Trophoblast cell (in vitro differentiated cells and primary cell): Measurements from ENCODE around the gene RBFOX2.
A peak's percentile ranks its signal among the peaks of the same experiment; 100 is the strongest.

Experiments
- DNase-seq, 2 donors: peaks; one replicate each; pipeline ENCODE4 v3.0.0-alpha.2; 2016
- H2AFZ ChIP-seq: 2 replicates; pipeline ENCODE4 v1.6.1; 2013; ENCODE audit warnings: low read length, moderate library complexity, mild to moderate bottlenecking; ENCODE audit not compliant: insufficient read depth, poor library complexity
- H2AK5ac ChIP-seq: 2 replicates; pipeline ENCODE4 v1.6.1; 2013; ENCODE audit warnings: mild to moderate bottlenecking, low read length
- H2BK120ac ChIP-seq: 2 replicates; pipeline ENCODE4 v1.6.1; 2013; ENCODE audit warnings: low read length, mild to moderate bottlenecking, moderate library complexity; ENCODE audit not compliant: insufficient read depth, poor library complexity
- H2BK12ac ChIP-seq: 2 replicates; pipeline ENCODE4 v1.6.1; 2013; ENCODE audit warnings: mild to moderate bottlenecking, low read length, moderate library complexity
- H2BK5ac ChIP-seq: 2 replicates; pipeline ENCODE4 v1.6.1; 2013; ENCODE audit warnings: low read length, low read depth, moderate library complexity, mild to moderate bottlenecking; ENCODE audit not compliant: poor library complexity
- H3K14ac ChIP-seq: 2 replicates; pipeline ENCODE4 v1.6.1; 2013; ENCODE audit warnings: mild to moderate bottlenecking, low read length
- H3K18ac ChIP-seq: 2 replicates; pipeline ENCODE4 v1.6.1; 2013; ENCODE audit warnings: mild to moderate bottlenecking, low read length
- H3K23ac ChIP-seq: 2 replicates; pipeline ENCODE4 v1.6.1; 2013; ENCODE audit warnings: low read length
- H3K27ac ChIP-seq: 2 replicates; pipeline ENCODE4 v1.5.1; 2013; ENCODE audit warnings: low read depth, mild to moderate bottlenecking, inconsistent platforms, low read length, moderate library complexity
- H3K27me3 ChIP-seq: 2 replicates; pipeline ENCODE4 v1.6.1; 2013; ENCODE audit warnings: inconsistent platforms, mild to moderate bottlenecking, low read length, moderate library complexity; ENCODE audit not compliant: insufficient read depth
- H3K36me3 ChIP-seq, 2 experiments: 1 replicate in 1 of 2; 2 replicates in 1 of 2; pipeline ENCODE4 v1.6.1; 2013; ENCODE audit warnings: low read length in 2 of 2, mild to moderate bottlenecking in 2 of 2, moderate library complexity in 1 of 2; ENCODE audit not compliant: insufficient read depth in 2 of 2, control insufficient read depth in 1 of 2
- H3K4ac ChIP-seq: 2 replicates; pipeline ENCODE4 v1.6.1; 2013; ENCODE audit warnings: low read depth, mild to moderate bottlenecking, low read length, moderate library complexity
- H3K4me1 ChIP-seq, 2 experiments: 1 replicate in 1 of 2; 2 replicates in 1 of 2; pipeline ENCODE4 v1.6.1; 2013; ENCODE audit warnings: low read length in 2 of 2, mild to moderate bottlenecking in 2 of 2, moderate library complexity in 1 of 2; ENCODE audit not compliant: insufficient read depth in 2 of 2, control insufficient read depth in 1 of 2
- H3K4me2 ChIP-seq: 2 replicates; pipeline ENCODE4 v1.6.1; 2013; ENCODE audit warnings: inconsistent platforms, mild to moderate bottlenecking, low read length, moderate library complexity
- H3K4me3 ChIP-seq: 2 replicates; pipeline ENCODE4 v1.5.1; 2013; ENCODE audit warnings: mild to moderate bottlenecking, low read depth, low read length, inconsistent platforms
- H3K79me1 ChIP-seq: one replicate; pipeline ENCODE4 v1.6.1; 2013; ENCODE audit warnings: low read length
- H3K79me2 ChIP-seq: 2 replicates; pipeline ENCODE4 v1.6.1; 2013; ENCODE audit warnings: low read length, mild to moderate bottlenecking; ENCODE audit not compliant: control insufficient read depth, insufficient read depth, poor library complexity
- H3K9ac ChIP-seq: 2 replicates; pipeline ENCODE4 v1.6.1; 2013; ENCODE audit warnings: mild to moderate bottlenecking, low read length
- H3K9me3 ChIP-seq: 2 replicates; pipeline ENCODE4 v1.6.1; 2013; ENCODE audit warnings: low read depth, mild to moderate bottlenecking, control low read depth, inconsistent platforms, low read length; ENCODE audit not compliant: insufficient read depth
- H4K12ac ChIP-seq: 2 replicates; pipeline ENCODE4 v1.6.1; 2013; ENCODE audit warnings: low read depth, mild to moderate bottlenecking, low read length, moderate library complexity
- H4K8ac ChIP-seq: 2 replicates; pipeline ENCODE4 v1.6.1; 2013; ENCODE audit warnings: low read depth, mild to moderate bottlenecking, low read length, moderate library complexity
- H4K91ac ChIP-seq: one replicate; pipeline ENCODE4 v1.6.1; 2013; ENCODE audit warnings: low read depth, mild to moderate bottlenecking, low read length, moderate library complexity
- WGBS: extraction: QIAGEN DNeasy Blood & Tissue Kit; methylation state at CpG from one replicate; pipeline ENCODE4 v1.1.7; 2013; ENCODE audit warnings: missing lambda C conversion rate; ENCODE audit not compliant: insufficient read length, insufficient coverage; ENCODE audit errors: extremely low coverage; 5-methylcytosine and 5-hydroxymethylcytosine counted together

The RBFOX2 gene

GRCh38 chr22:35917651-35918050 lies 111.0 kb downstream of the RBFOX2 start:
- Histone ChIP-seq H3K4me1 (peaks cover 7 to 13% of the 10 kb centered on the region in 2 experiments), H3K23ac (no peak overlapping the region), H3K9ac (no peak overlapping the region), H3K27me3 (no peaks in the 10 kb centered on the region), H2BK120ac (no peak overlapping the region), H3K36me3 (no peaks in the 10 kb centered on the region), H3K79me2 (no peaks in the 10 kb centered on the region), H3K79me1 (peaks cover 2% of the 10 kb centered on the region), H4K91ac (no peak overlapping the region), H2BK5ac (no peak overlapping the region), H3K14ac (no peak overlapping the region), H3K9me3 (no peaks in the 10 kb centered on the region), H3K4me3 (no peak overlapping the region), H4K8ac (no peak overlapping the region), H3K18ac (no peak overlapping the region), H2AFZ (no peak overlapping the region), H4K12ac (no peak overlapping the region), H3K4me2 (no peak overlapping the region), H3K4ac (no peak overlapping the region), H3K27ac (no peak overlapping the region), H2BK12ac (no peak overlapping the region), H2AK5ac (no peak overlapping the region)
- no CpG with 5 or more reads among the region's 4 CpGs for WGBS
- no peak for DNase-seq

GRCh38 chr22:35915477-35916013 lies 113.1 kb downstream of the RBFOX2 start:
- Histone ChIP-seq H3K4me1 (peaks cover 7 to 13% of the 10 kb centered on the region in 2 experiments), H3K36me3 (no peaks in the 10 kb centered on the region), H3K23ac (no peak overlapping the region), H3K79me1 (peaks cover 2% of the 10 kb centered on the region), H3K18ac (no peak overlapping the region), H2BK120ac (no peak overlapping the region), H3K4ac (no peak overlapping the region), H3K27me3 (no peaks in the 10 kb centered on the region), H2AFZ (no peak overlapping the region), H3K14ac (no peak overlapping the region), H2AK5ac (no peak overlapping the region), H3K79me2 (no peaks in the 10 kb centered on the region), H3K4me2 (peak overlapping the region; percentile 77), H2BK12ac (no peak overlapping the region), H4K12ac (no peak overlapping the region), H3K4me3 (no peak overlapping the region), H2BK5ac (no peak overlapping the region), H3K9ac (no peak overlapping the region), H4K8ac (no peak overlapping the region), H3K27ac (peak overlapping the region; percentile 30), H3K9me3 (no peaks in the 10 kb centered on the region), H4K91ac (no peak overlapping the region)
- no peak for DNase-seq
- no CpG with 5 or more reads among the region's 5 CpGs for WGBS

- no CpG with 5 or more reads among the region's 9 CpGs for WGBS
Measured at GRCh38 chr22:35914665-35915476, 113.8 kb downstream of the RBFOX2 start.

GRCh38 chr22:35914357-35914664 lies 114.3 kb downstream of the RBFOX2 start:
- Histone ChIP-seq H4K91ac (no peak overlapping the region), H3K36me3 (no peaks in the 10 kb centered on the region), H3K4me2 (no peak overlapping the region), H3K9ac (no peak overlapping the region), H2AFZ (no peak overlapping the region), H2AK5ac (no peak overlapping the region), H4K8ac (no peak overlapping the region), H2BK120ac (no peak overlapping the region), H2BK12ac (no peak overlapping the region), H3K27ac (no peak overlapping the region), H3K18ac (no peak overlapping the region), H3K79me1 (peaks cover 2% of the 10 kb centered on the region), H3K4me3 (no peak overlapping the region), H3K79me2 (no peaks in the 10 kb centered on the region), H3K4ac (no peak overlapping the region), H3K27me3 (no peaks in the 10 kb centered on the region), H3K9me3 (no peaks in the 10 kb centered on the region), H4K12ac (no peak overlapping the region), H3K23ac (no peak overlapping the region), H2BK5ac (no peak overlapping the region), H3K14ac (no peak overlapping the region), H3K4me1 (peaks cover 7 to 13% of the 10 kb centered on the region in 2 experiments)
- DNase-seq = no peak
- WGBS = no CpG with 5 or more reads among the region's 2 CpGs

More at GRCh38 chr22:35914665-35915476, 113.8 kb downstream of the RBFOX2 start:
- Histone ChIP-seq H3K4ac (no peak overlapping the region), H3K27ac (peak overlapping the region; percentile 30), H4K91ac (no peak overlapping the region), H3K4me3 (no peak overlapping the region), H3K79me1 (peaks cover 2% of the 10 kb centered on the region), H4K12ac (no peak overlapping the region), H3K4me1 (peaks cover 7 to 13% of the 10 kb centered on the region in 2 experiments), H2AK5ac (no peak overlapping the region), H2BK120ac (no peak overlapping the region), H3K79me2 (no peaks in the 10 kb centered on the region), H2BK5ac (no peak overlapping the region), H3K9ac (peak overlapping the region; percentile 1), H3K4me2 (peak overlapping the region; percentile 77), H4K8ac (no peak overlapping the region), H2BK12ac (no peak overlapping the region), H2AFZ (no peak overlapping the region), H3K9me3 (no peaks in the 10 kb centered on the region), H3K14ac (no peak overlapping the region), H3K27me3 (no peaks in the 10 kb centered on the region), H3K18ac (no peak overlapping the region), H3K23ac (no peak overlapping the region), H3K36me3 (no peaks in the 10 kb centered on the region)
- peak in 1 of 2 donors; percentile 62 for DNase-seq
